ENCODE data around the gene ARL5B.

- TF ChIP-seq POLR2A (IDR thresholded peaks at IDR 0.05), result no peak
- TF ChIP-seq CTCF (IDR thresholded peaks at IDR 0.05), result no peak
Measured at GRCh38 chr10:18680754-18681153, 21.5 kb downstream of the ARL5B start.
